ENCODE measurements around the gene CHST1. TPM values are rescaled to one million over a fixed set of nuclear protein-coding genes. Genes with fewer than 3 reads are reported as not detected.

CHST1 gene
- total and polyA plus RNA-seq, 10 of the 15 experiments (the other 5 are each of a cell fraction or from before 2014, with no cell fraction given) = not detected

DNA sequence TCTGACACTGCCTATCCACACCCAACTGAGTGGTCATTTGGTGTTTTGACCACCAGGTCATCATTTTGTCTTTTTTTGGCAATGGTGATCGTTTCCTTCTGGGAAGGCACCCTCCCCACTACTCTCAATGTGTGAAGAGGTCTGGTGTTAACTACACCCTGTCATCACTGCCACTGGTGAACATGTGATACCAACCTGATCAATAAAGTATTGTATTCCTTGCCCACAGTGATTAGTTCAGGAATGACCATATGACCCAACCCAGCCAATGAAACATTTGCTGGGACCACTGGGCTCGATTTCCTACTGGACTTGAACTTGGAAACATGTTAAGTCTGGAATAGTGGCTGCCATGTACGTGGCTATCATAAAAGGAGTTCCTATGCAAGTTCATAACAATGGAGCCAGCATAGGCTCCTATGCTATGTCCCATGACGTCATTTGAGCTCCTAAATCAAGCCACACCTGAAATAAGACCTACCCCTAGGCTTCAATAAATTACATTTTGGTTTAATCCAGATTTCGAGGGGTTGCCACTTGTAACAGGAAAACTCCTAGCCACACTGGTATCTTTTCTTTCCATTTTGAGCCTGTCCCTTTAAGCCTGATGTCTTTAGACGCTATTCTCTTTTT is 51.1 kb downstream of the CHST1 start:
- H3K79me2 ChIP-seq (ENCODE audit: control insufficient read depth, insufficient read depth, low read length) = no peaks in the 10 kb centered on the region
- CTCF ChIA-PET = no interaction called here
- no peak overlapping the region for H3K27ac ChIP-seq (ENCODE audit: control insufficient read depth, insufficient read depth)
- H3K9ac ChIP-seq (ENCODE audit: control insufficient read depth, insufficient read depth, low read length) = no peak overlapping the region
- WGBS (ENCODE audit: insufficient coverage, insufficient replicate concordance, low lambda C conversion rate, missing lambda C conversion rate) = 1% methylated on average over 6 of the region's 6 CpGs
- no peaks in the 10 kb centered on the region; the same call in 1 of the 2 replicates for H4K20me1 ChIP-seq (ENCODE audit: control insufficient read depth, insufficient read depth)
- in situ Hi-C loops (cut with MboI) (no loop called here), intact Hi-C loops (cut with micrococcal nuclease; ENCODE audit: unreplicated experiment) (no loop called here)
- H3K4me2 ChIP-seq (ENCODE audit: control insufficient read depth, insufficient read depth) = no peak overlapping the region
- TF ChIP-seq HDGF (IDR thresholded peaks at IDR 0.05) (no peak), ATF7 (IDR thresholded peaks at IDR 0.05; ENCODE audit: low read depth) (0 out of 2 replicates have a peak, but pooled peaks have one; percentile 14), NFIC (IDR thresholded peaks at IDR 0.05; ENCODE audit: low read depth, low read length) (no peak), MEF2A (IDR thresholded peaks at IDR 0.05; ENCODE audit: insufficient read depth, low read depth, low read length) (no peak), PBX3 (IDR thresholded peaks at IDR 0.05; ENCODE audit: insufficient replicate concordance, low read depth, low read length) (no peak), IKZF2 (IDR thresholded peaks at IDR 0.05) (no peak), PML (IDR thresholded peaks at IDR 0.05; ENCODE audit: low read length) (no peak), BHLHE40 (IDR thresholded peaks at IDR 0.05; ENCODE audit: borderline replicate concordance in 1 of 2, low read depth in 2 of 2, low read length in 1 of 2) (no peak)
- no peaks in the 10 kb centered on the region for H3K36me3 ChIP-seq (ENCODE audit: control insufficient read depth in 2 of 2, insufficient read depth in 2 of 2, low read length in 1 of 2)
- H2AFZ ChIP-seq (ENCODE audit: control insufficient read depth, low read depth, low read length) = no peak overlapping the region
- no peaks in the 10 kb centered on the region for H3K27me3 ChIP-seq (replicated peaks in 1 of 2; ENCODE audit: control insufficient read depth in 2 of 2, insufficient read depth in 2 of 2, low read length in 1 of 2)
- FAIRE-seq (no peak), ATAC-seq (no peak), DNase-seq (ENCODE audit: low read depth, low spot score) (no peak)
- H3K4me3 ChIP-seq = no peak overlapping the region
- POLR2A ChIA-PET = no interaction called here
- no peaks in the 10 kb centered on the region for H3K4me1 ChIP-seq (ENCODE audit: control insufficient read depth, insufficient read depth, low read length)
- RAD21 ChIA-PET (ENCODE audit: unreplicated experiment) = interaction anchor here (0.6 kb wide), 1 partner anchor 22 kb away, joined by 3 read pairs; no protein-coding TSS in a partner anchor
- no TSS peak for BruUV-seq (replicated peaks)
- SMC1A ChIA-PET (ENCODE audit: uncharacterized antibody, unreplicated experiment) = no interaction called here
- no peaks in the 10 kb centered on the region; the same call in 2 of the 3 replicates for H3K9me3 ChIP-seq (replicated peaks; ENCODE audit: control insufficient read depth, insufficient read depth, low read length)
